Astrocyte (in vitro differentiated cells and primary cell): ENCODE results near the gene FOXK2.

Experiments
- EZH2 ChIP-seq: IDR thresholded peaks from 2 replicates; pipeline ENCODE4 v1.6.1; 2012; ENCODE audit warnings: mild to moderate bottlenecking, low read length, inconsistent platforms; ENCODE audit not compliant: insufficient read depth
- TF ChIP-seq, protein P1 (sequence below): IDR thresholded peaks from 2 replicates; pipeline ENCODE4 v1.5.1; 2011; ENCODE audit warnings: low read depth, mild to moderate bottlenecking, inconsistent platforms, low read length, moderate library complexity; ENCODE audit not compliant: insufficient read depth

DNA sequence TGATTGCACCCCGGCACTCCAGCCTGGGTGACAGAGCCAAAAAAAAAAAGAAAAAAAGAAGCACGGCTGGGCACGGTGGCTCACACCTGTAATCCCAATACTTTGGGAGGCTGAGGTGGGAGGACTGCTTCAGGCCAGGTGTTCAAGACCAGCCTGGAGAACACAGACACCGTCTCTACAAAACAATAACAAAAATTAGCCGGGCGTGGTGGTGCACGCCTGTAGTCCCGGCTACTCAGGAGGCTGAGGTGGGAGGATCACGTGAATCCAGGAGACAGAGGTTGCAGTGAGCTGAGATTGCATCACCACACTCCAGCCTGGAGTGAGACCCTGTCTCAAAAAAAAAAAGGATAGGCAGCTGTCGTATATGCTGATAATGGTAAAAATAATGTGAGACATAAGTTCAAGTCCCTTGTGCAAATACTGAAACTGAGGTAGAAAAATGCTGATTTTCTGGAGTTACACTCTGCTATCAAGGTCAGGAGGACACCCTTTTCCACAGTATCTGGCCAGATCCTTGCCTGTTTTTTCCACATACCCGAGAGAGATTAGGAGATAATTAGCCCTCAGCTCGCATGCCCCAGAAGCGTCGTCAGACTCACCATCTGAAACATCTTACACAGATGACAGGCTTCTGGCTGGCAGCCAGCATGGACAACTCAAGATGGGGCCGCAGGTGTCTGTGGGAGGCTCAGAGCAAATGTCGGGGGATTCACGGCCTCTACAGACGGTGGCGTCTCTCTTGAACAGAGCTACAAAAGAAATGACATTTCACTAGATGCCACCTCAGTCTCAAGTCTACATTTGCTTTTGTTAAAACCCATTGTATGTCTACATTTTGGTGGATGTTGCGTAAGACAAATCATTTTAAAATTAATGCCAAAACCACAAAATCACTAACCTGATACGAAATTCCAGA, 91.9 kb downstream of the FOXK2 start:
- TF ChIP-seq, protein P1, sequence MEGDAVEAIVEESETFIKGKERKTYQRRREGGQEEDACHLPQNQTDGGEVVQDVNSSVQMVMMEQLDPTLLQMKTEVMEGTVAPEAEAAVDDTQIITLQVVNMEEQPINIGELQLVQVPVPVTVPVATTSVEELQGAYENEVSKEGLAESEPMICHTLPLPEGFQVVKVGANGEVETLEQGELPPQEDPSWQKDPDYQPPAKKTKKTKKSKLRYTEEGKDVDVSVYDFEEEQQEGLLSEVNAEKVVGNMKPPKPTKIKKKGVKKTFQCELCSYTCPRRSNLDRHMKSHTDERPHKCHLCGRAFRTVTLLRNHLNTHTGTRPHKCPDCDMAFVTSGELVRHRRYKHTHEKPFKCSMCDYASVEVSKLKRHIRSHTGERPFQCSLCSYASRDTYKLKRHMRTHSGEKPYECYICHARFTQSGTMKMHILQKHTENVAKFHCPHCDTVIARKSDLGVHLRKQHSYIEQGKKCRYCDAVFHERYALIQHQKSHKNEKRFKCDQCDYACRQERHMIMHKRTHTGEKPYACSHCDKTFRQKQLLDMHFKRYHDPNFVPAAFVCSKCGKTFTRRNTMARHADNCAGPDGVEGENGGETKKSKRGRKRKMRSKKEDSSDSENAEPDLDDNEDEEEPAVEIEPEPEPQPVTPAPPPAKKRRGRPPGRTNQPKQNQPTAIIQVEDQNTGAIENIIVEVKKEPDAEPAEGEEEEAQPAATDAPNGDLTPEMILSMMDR: no peak
- no peak for TF ChIP-seq EZH2
